GM21786 (cell line): ENCODE measurements around the gene RPS6KB2.
"Not testable (repeated sequence)": the region's sequence is repeated elsewhere in the genome, so short reads cannot be mapped to it uniquely, and the experiment has no call there.

Experiments
- ATAC-seq: cut with Tn5 transposase; IDR thresholded peaks from one replicate; pipeline ENCODE4 v1.9.1; 2021; ENCODE audit not compliant: unreplicated experiment

RPS6KB2 gene

GRCh38 chr11:67397536-67397935, 30.8 kb upstream of the RPS6KB2 start:
- ATAC-seq: no peak

- ATAC-seq: no peak
These were observed 30.2 kb upstream of the RPS6KB2 start for GRCh38 chr11:67397986-67398660.

GRCh38 chr11:67398661-67399563, 29.4 kb upstream of the RPS6KB2 start:
- no peak for ATAC-seq

GRCh38 chr11:67400251-67400941, 27.9 kb upstream of the RPS6KB2 start:
- no peak for ATAC-seq

- peak; percentile 16 for ATAC-seq
These were observed 27.3 kb upstream of the RPS6KB2 start for GRCh38 chr11:67400942-67401494.

GRCh38 chr11:67401495-67402191, 26.7 kb upstream of the RPS6KB2 start, which contains the start of gene PPP1CA:
Gene PPP1CA, minus strand, starts transcription at chr11:67401858. Its CDS starts 76 bp downstream, at chr11:67401782.
- peak; percentile 52 for ATAC-seq

GRCh38 chr11:67402192-67402839, 26.0 kb upstream of the RPS6KB2 start:
- not testable (repeated sequence) for ATAC-seq

- not testable (repeated sequence) for ATAC-seq
These were observed 25.2 kb upstream of the RPS6KB2 start for GRCh38 chr11:67403085-67403484.

GRCh38 chr11:67404515-67405195, 23.6 kb upstream of the RPS6KB2 start:
- ATAC-seq: no peak

GRCh38 chr11:67405196-67405567, 23.1 kb upstream of the RPS6KB2 start:
- ATAC-seq: no peak

GRCh38 chr11:67405688-67406339, 22.5 kb upstream of the RPS6KB2 start:
- no peak for ATAC-seq

- no peak for ATAC-seq
These were observed 21.8 kb upstream of the RPS6KB2 start for GRCh38 chr11:67406420-67406968.

- no peak for ATAC-seq
These were observed 21.2 kb upstream of the RPS6KB2 start for GRCh38 chr11:67406969-67407687.

GRCh38 chr11:67407688-67408163, 20.6 kb upstream of the RPS6KB2 start:
- ATAC-seq: no peak

- no peak for ATAC-seq
These were observed 19.7 kb upstream of the RPS6KB2 start for GRCh38 chr11:67408437-67409200.

GRCh38 chr11:67409261-67409666, 19.0 kb upstream of the RPS6KB2 start:
- ATAC-seq: no peak

GRCh38 chr11:67409781-67410368, 18.4 kb upstream of the RPS6KB2 start:
- ATAC-seq: no peak
